ENCODE measurements around the gene SKOR1. TPM values are rescaled to one million over a fixed set of nuclear protein-coding genes. Genes with fewer than 3 reads are reported as not detected.

The SKOR1 gene
- total and polyA plus RNA-seq, 2 of the 13 experiments (the other 11 are each of a cell fraction or from before 2014, with no cell fraction given), result 0.09 to 0.11 TPM

GRCh38 chr15:67833710-67834511 lies 8.6 kb downstream of the SKOR1 start (continued):
- TF ChIP-seq ZNF597 (CRISPR knock-in tag; IDR thresholded peaks at IDR 0.05) (no peak), NPAS2 (CRISPR knock-in tag; IDR thresholded peaks at IDR 0.05; ENCODE audit: borderline replicate concordance) (no peak), ZNF674 (CRISPR knock-in tag; IDR thresholded peaks at IDR 0.05; ENCODE audit: low read depth) (no peak), ZNF274 (CRISPR knock-in tag; IDR thresholded peaks at IDR 0.05) (no peak), ADNP (CRISPR knock-in tag; IDR thresholded peaks at IDR 0.05) (no peak), DNMT1 (CRISPR knock-in tag; IDR thresholded peaks at IDR 0.05) (no peak), ZNF639 (CRISPR knock-in tag; conservative IDR thresholded peaks at IDR 0.05) (no peak), ZNF451 (CRISPR knock-in tag; IDR thresholded peaks at IDR 0.05) (0 out of 2 replicates have a peak, but pooled peaks have one; percentile 65), ZUFSP (CRISPR knock-in tag; IDR thresholded peaks at IDR 0.05; ENCODE audit: borderline replicate concordance) (no peak), FOXJ3 (CRISPR knock-in tag; IDR thresholded peaks at IDR 0.05; ENCODE audit: borderline replicate concordance) (no peak), MLLT10 (CRISPR knock-in tag; IDR thresholded peaks at IDR 0.05) (no peak), DPF2 (CRISPR knock-in tag; IDR thresholded peaks at IDR 0.05; ENCODE audit: borderline replicate concordance, low read depth) (no peak), MLXIP (CRISPR knock-in tag; IDR thresholded peaks at IDR 0.05; ENCODE audit: borderline replicate concordance) (no peak), FOXC1 (CRISPR knock-in tag; IDR thresholded peaks at IDR 0.05; ENCODE audit: borderline replicate concordance) (no peak), KLF6 (CRISPR knock-in tag; IDR thresholded peaks at IDR 0.05) (no peak), ZBED4 (CRISPR knock-in tag; IDR thresholded peaks at IDR 0.05; ENCODE audit: borderline replicate concordance) (no peak), SUZ12 (IDR thresholded peaks at IDR 0.05; ENCODE audit: low read depth, low read length) (no peak), ZNF335 (CRISPR knock-in tag; IDR thresholded peaks at IDR 0.05) (no peak)

Data from HepG2 (cell line).